ENCODE results near the gene MPV17L2. TPM values are rescaled to one million over a fixed set of nuclear protein-coding genes. Genes with fewer than 3 reads are reported as not detected.

The MPV17L2 gene
- 16.9 and 17.2 TPM in 2 replicates for total RNA-seq
- long read RNA-seq, transcript MPV17L2-204 (5 exons, 1,408 nt), result major isoform, 10 of 10 reads
- long read RNA-seq, partial matches to known transcripts, result 0 of 10 reads
- long read RNA-seq, other reads (novel, unspliced or antisense), result 0 of 10 reads

- peak within 1 kb of the TSS; percentile 85 for H3K27ac Mint-ChIP-seq (ENCODE audit: unreplicated experiment)
- H3K4me1 Mint-ChIP-seq, result peaks cover 24% of the 10 kb centered on the region
- H3K27me3 Mint-ChIP-seq (ENCODE audit: low read depth), result peaks cover 5% of the 10 kb centered on the region
- no peaks in the 10 kb centered on the region for H3K36me3 Mint-ChIP-seq (ENCODE audit: low read depth)
- no peaks in the 10 kb centered on the region for H3K9me3 Mint-ChIP-seq
- H3K4me3 Mint-ChIP-seq, result peak within 1 kb of the TSS; percentile 93
- TF ChIP-seq, protein P1, sequence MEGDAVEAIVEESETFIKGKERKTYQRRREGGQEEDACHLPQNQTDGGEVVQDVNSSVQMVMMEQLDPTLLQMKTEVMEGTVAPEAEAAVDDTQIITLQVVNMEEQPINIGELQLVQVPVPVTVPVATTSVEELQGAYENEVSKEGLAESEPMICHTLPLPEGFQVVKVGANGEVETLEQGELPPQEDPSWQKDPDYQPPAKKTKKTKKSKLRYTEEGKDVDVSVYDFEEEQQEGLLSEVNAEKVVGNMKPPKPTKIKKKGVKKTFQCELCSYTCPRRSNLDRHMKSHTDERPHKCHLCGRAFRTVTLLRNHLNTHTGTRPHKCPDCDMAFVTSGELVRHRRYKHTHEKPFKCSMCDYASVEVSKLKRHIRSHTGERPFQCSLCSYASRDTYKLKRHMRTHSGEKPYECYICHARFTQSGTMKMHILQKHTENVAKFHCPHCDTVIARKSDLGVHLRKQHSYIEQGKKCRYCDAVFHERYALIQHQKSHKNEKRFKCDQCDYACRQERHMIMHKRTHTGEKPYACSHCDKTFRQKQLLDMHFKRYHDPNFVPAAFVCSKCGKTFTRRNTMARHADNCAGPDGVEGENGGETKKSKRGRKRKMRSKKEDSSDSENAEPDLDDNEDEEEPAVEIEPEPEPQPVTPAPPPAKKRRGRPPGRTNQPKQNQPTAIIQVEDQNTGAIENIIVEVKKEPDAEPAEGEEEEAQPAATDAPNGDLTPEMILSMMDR (conservative IDR thresholded peaks at IDR 0.05), result no peak
- DNase-seq (ENCODE audit: low read depth, low spot score), result peak; percentile 95
These were observed at the start of gene MPV17L2 for GRCh38 chr19:18192673-18193387. Gene MPV17L2, plus strand, starts transcription at chr19:18193218. Its CDS starts 64 bp downstream, at chr19:18193282.

GRCh38 chr19:18143902-18144301, 49.1 kb upstream of the MPV17L2 start:
- Mint-ChIP-seq H3K36me3 (ENCODE audit: low read depth) (peaks cover 12% of the 10 kb centered on the region), H3K4me1 (no peaks in the 10 kb centered on the region), H3K4me3 (no peak overlapping the region), H3K9me3 (no peaks in the 10 kb centered on the region), H3K27me3 (ENCODE audit: low read depth) (no peaks in the 10 kb centered on the region), H3K27ac (ENCODE audit: unreplicated experiment) (no peak overlapping the region)
- DNase-seq (ENCODE audit: low read depth, low spot score), result no peak
- TF ChIP-seq, protein P1 (conservative IDR thresholded peaks at IDR 0.05), result no peak

- Mint-ChIP-seq H3K27me3 (ENCODE audit: low read depth) (no peaks in the 10 kb centered on the region), H3K36me3 (ENCODE audit: low read depth) (peaks cover 12% of the 10 kb centered on the region), H3K27ac (ENCODE audit: unreplicated experiment) (no peak overlapping the region), H3K4me3 (no peak overlapping the region), H3K4me1 (no peaks in the 10 kb centered on the region), H3K9me3 (no peaks in the 10 kb centered on the region)
- no peak for DNase-seq (ENCODE audit: low read depth, low spot score)
- TF ChIP-seq, protein P1 (conservative IDR thresholded peaks at IDR 0.05), result no peak
These were observed 48.7 kb upstream of the MPV17L2 start for GRCh38 chr19:18144361-18144760.

- TF ChIP-seq, protein P1 (conservative IDR thresholded peaks at IDR 0.05), result no peak
- Mint-ChIP-seq H3K27me3 (ENCODE audit: low read depth) (no peaks in the 10 kb centered on the region), H3K9me3 (no peaks in the 10 kb centered on the region), H3K4me1 (no peaks in the 10 kb centered on the region), H3K36me3 (ENCODE audit: low read depth) (peaks cover 12% of the 10 kb centered on the region), H3K27ac (ENCODE audit: unreplicated experiment) (no peak overlapping the region), H3K4me3 (no peak overlapping the region)
- DNase-seq (ENCODE audit: low read depth, low spot score), result no peak
These were observed 48.1 kb upstream of the MPV17L2 start for GRCh38 chr19:18144906-18145305.

DNA sequence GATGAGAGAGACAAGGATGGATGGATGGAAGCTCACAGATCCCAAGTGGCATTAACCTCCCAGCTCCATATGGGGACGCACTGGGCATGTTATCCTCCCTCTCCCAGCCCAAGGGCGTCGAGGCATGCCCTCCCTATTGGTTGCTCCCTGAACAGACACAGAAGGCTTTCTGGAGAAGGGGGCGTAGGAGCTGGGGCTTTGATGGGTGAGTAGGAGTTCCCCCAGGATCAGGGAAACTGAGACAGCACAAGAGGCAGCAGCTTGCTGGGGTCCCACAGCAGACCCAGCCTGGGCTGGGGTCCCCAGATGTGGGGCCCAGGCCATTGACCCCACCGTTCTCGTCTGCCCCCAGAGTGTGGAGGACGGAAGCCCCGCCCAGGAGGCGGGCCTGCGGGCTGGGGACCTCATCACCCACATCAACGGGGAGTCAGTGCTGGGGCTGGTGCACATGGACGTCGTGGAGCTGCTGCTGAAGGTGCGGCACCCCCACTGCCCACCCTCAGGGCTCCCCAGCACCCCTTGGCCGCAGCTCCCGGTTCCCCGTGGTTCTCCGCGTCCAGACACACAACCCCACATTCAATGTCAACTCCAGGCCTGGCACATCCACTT, 47.5 kb upstream of the MPV17L2 start:
- H3K9me3 Mint-ChIP-seq, result no peaks in the 10 kb centered on the region
- TF ChIP-seq, protein P1 (conservative IDR thresholded peaks at IDR 0.05), result no peak
- peaks cover 9% of the 10 kb centered on the region for H3K36me3 Mint-ChIP-seq (ENCODE audit: low read depth)

More for the DNA sequence above, 47.5 kb upstream of the MPV17L2 start:
- no peaks in the 10 kb centered on the region for H3K27me3 Mint-ChIP-seq (ENCODE audit: low read depth)
- H3K4me1 Mint-ChIP-seq, result no peaks in the 10 kb centered on the region
- H3K27ac Mint-ChIP-seq (ENCODE audit: unreplicated experiment), result no peak overlapping the region
- no peak overlapping the region for H3K4me3 Mint-ChIP-seq
- DNase-seq (ENCODE audit: low read depth, low spot score), result no peak
